ENCODE results near the gene RPL13A.

RPL13A gene

GRCh38 chr19:49474542-49474924 is 12.9 kb upstream of the RPL13A start:
- TF ChIP-seq CTCF (IDR thresholded peaks at IDR 0.05; ENCODE audit: control insufficient read depth, extremely low read depth, insufficient read depth), result no peak
- DNase-seq (ENCODE audit: low read depth), result no peak
- H3K4me3 ChIP-seq (ENCODE audit: low read depth, low read length), result peak overlapping the region; percentile 40

- no peak for TF ChIP-seq CTCF (IDR thresholded peaks at IDR 0.05; ENCODE audit: control insufficient read depth, extremely low read depth, insufficient read depth)
- no peak overlapping the region for H3K4me3 ChIP-seq (ENCODE audit: low read depth, low read length)
- DNase-seq (ENCODE audit: low read depth), result no peak
These were observed 12.1 kb upstream of the RPL13A start for GRCh38 chr19:49475191-49475917.

DNA sequence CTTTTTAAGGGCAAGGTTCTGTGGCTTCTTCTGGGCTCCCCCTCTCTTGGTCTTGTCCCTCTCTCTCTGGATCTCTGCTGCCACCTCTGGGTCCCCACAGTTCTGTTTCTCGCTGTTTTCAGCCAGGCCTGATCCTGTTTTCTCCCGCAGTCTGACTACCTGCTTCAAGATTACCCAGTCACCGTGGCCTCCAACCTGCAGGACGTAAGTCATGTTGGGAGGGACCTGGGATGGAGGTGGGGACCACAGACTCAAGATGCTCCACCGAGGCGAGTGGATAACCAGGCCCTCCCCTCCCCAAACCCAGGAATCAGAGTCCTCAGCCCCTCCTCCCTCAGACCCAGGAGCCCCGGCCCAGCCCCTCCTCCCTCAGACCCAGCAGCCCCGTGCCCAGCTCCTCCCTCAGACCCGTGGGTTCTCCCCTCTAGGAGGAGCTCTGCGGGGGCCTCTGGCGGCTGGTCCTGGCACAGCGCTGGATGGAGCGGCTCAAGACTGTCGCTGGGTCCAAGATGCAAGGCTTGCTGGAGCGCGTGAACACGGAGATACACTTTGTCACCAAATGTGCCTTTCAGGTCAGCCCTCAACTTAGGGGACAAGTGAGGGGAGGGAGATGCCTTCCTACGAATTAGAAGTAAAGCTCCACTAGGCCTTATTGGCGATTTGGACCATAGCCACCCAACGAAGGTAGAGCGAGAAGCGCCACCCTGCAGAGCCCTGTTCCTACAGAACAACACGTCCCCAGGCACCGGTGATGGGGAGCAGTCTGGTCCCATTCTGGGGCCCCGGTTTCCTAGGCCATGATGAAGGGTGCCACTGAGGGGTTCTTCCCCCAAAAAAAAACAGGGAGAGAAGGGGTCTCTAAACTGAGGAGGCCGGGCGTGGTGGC is 11.2 kb upstream of the RPL13A start:
- H3K4me3 ChIP-seq (ENCODE audit: low read depth, low read length), result no peak overlapping the region
- DNase-seq (ENCODE audit: low read depth), result no peak

DNA sequence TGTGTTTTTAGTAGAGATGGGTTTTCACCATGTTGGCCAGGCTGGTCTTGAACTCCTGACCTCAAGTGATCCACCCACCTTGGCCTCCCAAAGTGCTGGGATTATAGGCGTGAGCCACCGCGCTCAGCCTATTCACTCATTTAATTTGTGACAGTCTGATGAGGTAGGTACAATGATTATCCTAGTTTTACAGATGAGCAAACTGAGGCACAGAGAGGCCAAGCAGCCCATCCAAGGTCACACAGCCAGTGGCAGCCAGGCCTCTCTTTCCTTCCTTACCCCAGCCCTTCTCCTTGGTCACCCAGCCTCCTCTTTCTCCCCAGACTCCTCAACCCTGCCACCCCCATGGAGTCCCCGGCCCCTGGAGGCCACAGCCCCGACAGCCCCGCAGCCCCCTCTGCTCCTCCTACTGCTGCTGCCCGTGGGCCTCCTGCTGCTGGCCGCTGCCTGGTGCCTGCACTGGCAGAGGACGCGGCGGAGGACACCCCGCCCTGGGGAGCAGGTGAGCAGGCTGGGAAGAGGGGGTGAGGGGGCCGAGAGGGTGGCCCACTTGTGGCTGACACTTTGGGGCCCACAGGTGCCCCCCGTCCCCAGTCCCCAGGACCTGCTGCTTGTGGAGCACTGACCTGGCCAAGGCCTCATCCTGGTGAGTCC is 7.3 kb upstream of the RPL13A start:
- no peak for TF ChIP-seq CTCF (IDR thresholded peaks at IDR 0.05; ENCODE audit: control insufficient read depth, extremely low read depth, insufficient read depth)
- no peak overlapping the region for H3K4me3 ChIP-seq (ENCODE audit: low read depth, low read length)
- no peak for DNase-seq (ENCODE audit: low read depth)

More for the DNA sequence above, 11.2 kb upstream of the RPL13A start:
- peak; percentile 24 for TF ChIP-seq CTCF (IDR thresholded peaks at IDR 0.05; ENCODE audit: control insufficient read depth, extremely low read depth, insufficient read depth)

DNA sequence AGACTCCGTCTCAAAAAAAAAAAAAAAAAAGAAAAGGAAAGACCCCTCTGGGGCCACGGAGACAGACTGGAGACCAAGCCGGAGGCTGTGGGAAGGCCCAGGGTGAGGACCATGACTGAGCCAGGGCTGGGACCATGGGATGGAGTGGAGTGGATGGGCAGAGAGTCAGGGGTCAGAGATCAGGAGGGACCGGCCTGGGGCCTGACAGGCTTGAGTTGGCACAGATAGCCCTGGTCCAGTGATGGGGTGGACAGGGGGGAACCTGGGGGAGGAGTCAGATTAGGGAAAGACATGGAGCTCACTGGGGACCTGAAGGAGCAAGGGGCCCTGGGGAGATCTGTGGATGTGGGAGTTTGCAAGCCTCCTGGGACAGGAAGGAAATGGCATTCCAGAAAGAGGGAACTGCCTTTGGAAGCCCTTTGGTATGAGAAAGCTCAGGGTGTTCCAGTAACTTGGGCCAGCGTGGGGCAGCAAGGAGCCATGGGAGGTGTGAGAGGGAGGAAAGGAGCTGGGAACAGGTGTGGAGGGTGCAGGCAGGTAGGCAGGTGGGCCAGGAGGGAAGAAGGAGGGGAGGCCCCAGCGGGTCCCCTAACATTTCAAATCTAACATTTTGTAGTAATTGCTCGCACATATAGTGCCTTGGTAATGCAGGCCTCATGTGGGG is 6.3 kb upstream of the RPL13A start:
- no peak overlapping the region for H3K4me3 ChIP-seq (ENCODE audit: low read depth, low read length)
- TF ChIP-seq CTCF (IDR thresholded peaks at IDR 0.05; ENCODE audit: control insufficient read depth, extremely low read depth, insufficient read depth), result no peak
- DNase-seq (ENCODE audit: low read depth), result no peak

DNA sequence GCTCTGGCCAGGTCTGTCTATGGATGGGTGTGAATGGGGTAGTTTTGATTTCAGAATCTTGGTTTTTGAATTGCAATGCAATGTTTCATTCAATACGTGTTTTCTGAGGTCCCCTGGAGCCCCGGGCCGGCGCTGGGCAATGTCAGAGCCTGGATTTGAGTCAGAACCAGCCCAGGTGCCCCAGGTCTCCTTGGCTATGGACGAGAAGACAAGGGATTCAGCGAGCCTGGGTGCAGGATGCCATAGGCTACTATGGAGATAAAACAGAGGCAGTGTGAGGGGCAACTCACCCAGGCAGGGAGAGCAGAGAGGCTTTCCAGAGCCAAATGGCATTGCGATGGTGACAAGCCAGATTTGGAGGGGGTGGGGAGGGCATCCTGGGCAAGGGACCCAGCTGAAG is 1.2 kb upstream of the RPL13A start:
- TF ChIP-seq CTCF (IDR thresholded peaks at IDR 0.05; ENCODE audit: control insufficient read depth, extremely low read depth, insufficient read depth), result no peak
- DNase-seq (ENCODE audit: low read depth), result no peak
- H3K4me3 ChIP-seq (ENCODE audit: low read depth, low read length), result no peak overlapping the region

All from LNCaP clone FGC (cell line).